Bronchial epithelial cell (primary cell): ENCODE data around the gene TNFRSF12A. TPM values are rescaled to one million over a fixed set of nuclear protein-coding genes. Genes with fewer than 3 reads are reported as not detected.

ENCODE experiments used
- DNase-seq: peaks from one replicate; pipeline ENCODE4 v3.0.0-alpha.2; 2010; ENCODE audit warnings: low read depth
- FAIRE-seq: peaks from 2 replicates; lab custom pipeline; 2011; peaks lifted over from hg19 to GRCh38; lab: Jason Lieb, UNC
- H3K27me3 ChIP-seq: 2 replicates; pipeline ENCODE4 v1.5.1; 2011; ENCODE audit warnings: low read length; ENCODE audit not compliant: control insufficient read depth, insufficient read depth
- H3K36me3 ChIP-seq: 2 replicates; pipeline ENCODE4 v1.5.1; 2011; ENCODE audit warnings: low read length; ENCODE audit not compliant: control insufficient read depth, insufficient read depth
- H3K4me3 ChIP-seq: 2 replicates; pipeline ENCODE4 v1.5.1; 2011; ENCODE audit warnings: mild to moderate bottlenecking, low read depth, low read length, control low read depth
- CTCF ChIP-seq: IDR thresholded peaks from 2 replicates; pipeline ENCODE4 v1.5.1; 2011; ENCODE audit warnings: mild to moderate bottlenecking, moderate library complexity, low read length, control low read depth, inconsistent platforms; ENCODE audit not compliant: insufficient read depth, severe bottlenecking
- total RNA-seq: library from RNA; depleted of rRNA; stranded (reverse); fragments of >200 nt; gene quantifications from 2 replicates; pipeline ENCODE4 v1.2.1, GENCODE V29; 2014

Gene TNFRSF12A
- total RNA-seq, 1 donor from 2014 or later = 686 TPM

GRCh38 chr16:3059041-3059722 lies 39.0 kb downstream of the TNFRSF12A start:
- peak; percentile 49 for DNase-seq
- H3K27me3 ChIP-seq = no peaks in the 10 kb centered on the region
- no peak for FAIRE-seq
- H3K36me3 ChIP-seq = no peaks in the 10 kb centered on the region
- peak overlapping the region; percentile 93 for H3K4me3 ChIP-seq
- peak; percentile 83 for TF ChIP-seq CTCF

GRCh38 chr16:3059723-3060242 lies 39.6 kb downstream of the TNFRSF12A start:
- Histone ChIP-seq H3K4me3 (peak overlapping the region; percentile 93), H3K36me3 (no peaks in the 10 kb centered on the region), H3K27me3 (no peaks in the 10 kb centered on the region)
- FAIRE-seq (no peak), DNase-seq (no peak)
- no peak for TF ChIP-seq CTCF

- DNase-seq (no peak), FAIRE-seq (no peak)
- H3K4me3 ChIP-seq = no peak overlapping the region
- H3K36me3 ChIP-seq = no peaks in the 10 kb centered on the region
- H3K27me3 ChIP-seq = no peaks in the 10 kb centered on the region
- TF ChIP-seq CTCF = no peak
These were observed 40.4 kb downstream of the TNFRSF12A start for GRCh38 chr16:3060339-3061127.

- Histone ChIP-seq H3K4me3 (no peak overlapping the region), H3K36me3 (no peaks in the 10 kb centered on the region), H3K27me3 (no peaks in the 10 kb centered on the region)
- FAIRE-seq (no peak), DNase-seq (no peak)
- TF ChIP-seq CTCF = no peak
These were observed 42.4 kb downstream of the TNFRSF12A start for GRCh38 chr16:3062553-3062952.

GRCh38 chr16:3063625-3064386 lies 43.6 kb downstream of the TNFRSF12A start:
- DNase-seq = no peak
- Histone ChIP-seq H3K36me3 (no peaks in the 10 kb centered on the region), H3K4me3 (no peak overlapping the region), H3K27me3 (no peaks in the 10 kb centered on the region)
- TF ChIP-seq CTCF = no peak
- no peak for FAIRE-seq
